Activated T-helper 1 cell treated with Interleukin-2 at 50 U/mL for 16 hours (primary cell): ENCODE data around the gene RSPH10B.
"Not testable (repeated sequence)": the region's sequence is repeated elsewhere in the genome, so short reads cannot be mapped to it uniquely, and the experiment has no call there.

Experiments
- DNase-seq: peaks from one replicate; pipeline ENCODE4 v3.0.0-alpha.2; 2020; ENCODE audit warnings: low read depth

The RSPH10B gene

DNA sequence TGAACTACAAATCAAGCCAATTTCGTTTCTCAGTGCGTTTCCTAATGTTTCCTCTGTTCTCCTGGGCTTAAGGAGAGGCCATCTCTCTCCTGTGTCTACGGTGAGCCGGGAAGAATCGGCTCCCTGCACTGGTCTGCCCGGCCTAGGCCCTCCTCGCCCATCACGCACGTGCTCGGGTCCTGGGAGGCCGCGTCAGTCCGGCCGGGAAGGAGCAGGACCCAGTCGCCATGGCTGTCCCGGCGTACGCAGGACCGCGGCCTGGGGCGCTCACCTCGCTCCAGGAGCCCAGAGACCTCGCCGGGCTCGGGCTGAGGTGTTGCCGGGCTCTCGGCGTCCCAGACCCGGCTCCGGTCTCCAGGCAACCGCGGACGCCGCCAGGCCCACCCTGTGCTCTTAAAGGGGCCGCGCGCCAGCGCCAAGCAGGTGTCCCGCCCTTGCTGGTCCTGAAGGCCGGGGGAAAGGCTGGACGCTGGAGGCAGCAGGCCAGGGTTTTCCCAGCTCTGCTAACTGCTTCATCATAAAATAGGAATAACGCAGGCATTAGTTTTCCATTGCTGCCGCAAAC, at the start of gene RSPH10B:
RSPH10B (minus strand) TSS at position 343 of the 565 bp plus-strand sequence. CDS start 3,573 bp downstream, outside the sequence.
- DNase-seq: not testable (repeated sequence)

DNA sequence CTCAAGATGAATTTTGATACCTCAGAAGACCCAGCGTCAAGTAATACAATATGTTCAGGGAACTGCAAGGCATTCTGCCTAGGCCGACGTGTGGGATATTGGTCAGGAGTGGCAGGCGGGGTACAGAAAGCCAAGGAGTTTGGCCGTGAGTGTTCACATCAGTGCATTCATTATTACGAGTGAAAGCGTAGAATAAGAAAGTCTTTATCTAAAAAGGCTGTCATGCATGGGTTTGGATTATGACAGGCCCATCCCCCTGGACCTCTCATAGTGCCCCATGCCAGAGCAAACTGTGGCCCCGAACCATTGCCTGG, 46.1 kb upstream of the RSPH10B start:
- DNase-seq: no peak

GRCh38 chr7:6015917-6016652, 45.6 kb upstream of the RSPH10B start:
- no peak for DNase-seq

DNA sequence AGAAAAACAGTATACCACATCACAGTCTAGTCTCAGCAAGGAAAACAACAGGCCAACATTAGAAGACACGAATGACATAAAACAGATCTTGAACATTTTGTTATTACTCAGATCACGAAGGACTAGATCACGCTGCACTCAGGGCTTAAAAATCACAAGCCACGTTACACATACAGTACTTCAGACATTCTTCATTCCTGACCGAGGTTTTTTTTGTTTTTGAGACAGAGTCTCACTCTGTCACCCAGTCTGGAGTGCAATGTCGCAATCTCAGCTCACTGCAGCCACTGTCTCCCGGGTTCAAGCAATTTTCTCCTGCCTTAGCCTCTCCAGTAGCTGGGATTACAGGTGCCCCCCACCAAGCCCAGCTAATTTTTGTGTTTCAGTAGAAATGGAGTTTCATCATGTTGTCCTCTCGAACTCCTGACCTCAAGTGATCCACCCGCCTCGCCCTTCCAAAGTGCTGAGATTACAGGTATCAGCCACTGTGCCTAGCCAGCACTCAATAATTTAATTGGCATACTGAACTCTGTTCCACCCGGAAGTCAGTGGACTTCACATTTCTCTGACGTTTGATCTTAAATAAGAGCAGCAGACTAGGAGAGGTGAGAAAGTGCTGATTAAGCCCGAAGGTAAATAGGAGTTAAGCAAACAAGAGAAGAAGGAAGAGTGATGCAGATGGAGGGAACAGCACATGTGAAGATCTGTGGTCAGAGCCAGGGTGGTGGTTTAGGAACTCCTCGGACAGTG, 42.0 kb upstream of the RSPH10B start:
- no peak for DNase-seq

- DNase-seq: no peak
Measured at GRCh38 chr7:6011541-6011940, 41.1 kb upstream of the RSPH10B start.

DNA sequence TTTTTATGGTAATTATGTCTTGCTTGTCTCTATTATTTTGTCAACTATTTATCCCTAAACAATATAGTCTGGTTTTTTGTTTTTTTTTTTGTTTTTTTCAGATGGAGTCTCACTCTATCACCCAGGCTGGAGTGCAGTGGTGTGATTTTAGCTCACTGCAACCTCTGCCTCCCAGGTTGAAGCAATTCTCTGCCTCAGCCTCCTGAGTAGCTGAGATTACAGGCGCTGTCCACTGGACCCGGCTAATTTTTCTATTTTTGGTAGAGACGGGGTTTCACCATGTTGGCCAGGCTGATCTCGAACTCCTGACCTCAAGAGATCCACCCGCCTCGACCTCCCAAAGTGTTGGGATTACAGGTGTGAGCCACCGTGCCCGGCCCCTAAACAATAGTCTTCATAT, 39.9 kb upstream of the RSPH10B start:
- DNase-seq: not testable (repeated sequence)

DNA sequence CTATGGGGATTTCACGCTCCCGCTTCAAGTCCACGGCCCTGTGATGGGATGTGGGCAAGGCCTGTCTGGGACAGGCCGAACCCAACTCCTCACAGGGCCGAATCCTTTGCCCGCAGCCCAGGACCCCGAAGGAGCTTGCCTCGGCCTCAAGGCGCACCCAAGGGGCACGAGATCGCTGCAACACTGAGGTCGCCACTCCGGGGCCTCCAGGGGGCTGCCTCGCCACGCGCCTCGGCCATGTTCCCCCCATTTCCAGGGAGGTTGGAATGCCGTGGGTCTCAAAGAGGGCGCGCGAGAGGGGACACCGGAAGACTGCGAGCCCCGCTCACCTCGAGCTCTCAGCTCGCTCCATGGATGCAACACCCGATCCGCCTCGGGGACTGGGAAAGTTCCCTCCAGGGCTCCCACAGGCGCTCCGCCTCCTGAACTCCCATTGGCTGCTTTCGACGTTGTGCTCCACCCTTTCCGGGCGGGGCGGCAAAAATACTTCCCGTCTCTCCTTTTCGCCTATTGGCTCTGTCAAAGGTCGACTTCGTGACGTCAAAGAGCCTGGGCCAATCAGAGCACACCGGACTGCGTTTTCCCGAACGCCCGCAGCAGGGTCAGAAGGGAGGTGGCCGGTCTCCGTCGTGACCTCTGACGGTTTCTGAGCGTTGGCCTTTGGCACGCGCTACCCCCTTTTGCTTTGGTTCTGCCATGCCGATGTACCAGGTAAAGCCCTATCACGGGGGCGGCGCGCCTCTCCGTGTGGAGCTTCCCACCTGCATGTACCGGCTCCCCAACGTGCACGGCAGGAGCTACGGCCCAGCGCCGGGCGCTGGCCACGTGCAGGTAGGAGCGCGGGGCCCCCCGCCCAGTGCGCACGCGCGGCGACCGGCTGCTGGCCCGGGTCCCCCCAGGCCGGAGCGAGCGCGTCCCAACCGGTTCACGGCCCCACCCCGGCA, 38.5 kb upstream of the RSPH10B start, which contains the start of the genes AIMP2 and PMS2:
AIMP2 (plus strand) TSS at position 605 of the 944 bp plus-strand sequence; CDS start at position 697, 92 bp downstream.
PMS2 (minus strand) TSS at position 382 of the 944 bp plus-strand sequence; CDS start at position 352, 30 bp downstream.
- peak; percentile 90 for DNase-seq

- DNase-seq: not testable (repeated sequence)
Measured at GRCh38 chr7:6007835-6008590, 37.5 kb upstream of the RSPH10B start.

DNA sequence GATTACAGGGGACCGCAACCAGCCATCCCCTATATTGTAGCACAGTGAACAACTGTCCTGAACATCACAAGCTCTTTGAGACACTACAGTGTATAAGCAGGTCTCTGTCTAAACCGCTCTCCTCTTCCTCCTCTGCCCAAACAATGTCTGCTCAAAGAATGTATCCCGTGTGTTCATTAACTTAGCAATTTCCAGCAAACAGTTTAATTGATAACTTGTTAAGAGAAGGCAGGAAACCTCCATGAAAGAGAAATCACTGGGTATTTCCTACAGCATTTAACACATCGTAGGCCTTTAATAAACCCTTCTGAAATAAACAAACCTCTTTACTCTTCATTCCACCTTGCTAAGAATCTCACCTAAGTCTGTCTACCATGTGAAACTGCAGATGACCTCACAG, 36.9 kb upstream of the RSPH10B start:
- DNase-seq: no peak

DNA sequence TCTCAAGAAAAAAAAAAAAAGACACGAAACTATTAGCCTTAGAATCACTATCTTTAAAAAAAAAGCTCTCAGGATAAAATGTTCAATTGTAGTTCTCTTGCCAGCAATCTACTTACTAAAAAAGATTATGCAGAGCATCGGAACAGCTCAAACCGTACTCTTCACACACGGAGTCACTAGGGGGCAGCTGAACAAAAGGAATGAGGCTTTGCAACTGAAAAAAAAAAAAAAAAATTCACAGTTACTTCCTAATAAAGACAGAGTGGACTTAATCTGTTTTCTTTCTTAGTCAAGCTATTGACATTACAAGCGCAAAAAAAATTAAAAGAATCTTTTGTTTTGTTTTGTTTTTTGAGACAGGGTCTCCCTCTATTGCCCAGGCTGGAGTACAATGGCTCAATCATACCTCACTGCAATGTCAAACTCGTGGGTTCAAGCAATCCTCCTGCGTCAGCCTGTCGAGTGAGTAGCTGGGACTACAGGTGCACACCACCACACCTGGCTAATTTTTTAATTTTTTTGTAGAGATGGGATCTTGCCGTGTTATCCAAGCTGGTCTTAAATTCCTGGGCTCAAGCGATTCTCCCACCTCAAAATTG, 26.8 kb upstream of the RSPH10B start:
- no peak for DNase-seq

DNA sequence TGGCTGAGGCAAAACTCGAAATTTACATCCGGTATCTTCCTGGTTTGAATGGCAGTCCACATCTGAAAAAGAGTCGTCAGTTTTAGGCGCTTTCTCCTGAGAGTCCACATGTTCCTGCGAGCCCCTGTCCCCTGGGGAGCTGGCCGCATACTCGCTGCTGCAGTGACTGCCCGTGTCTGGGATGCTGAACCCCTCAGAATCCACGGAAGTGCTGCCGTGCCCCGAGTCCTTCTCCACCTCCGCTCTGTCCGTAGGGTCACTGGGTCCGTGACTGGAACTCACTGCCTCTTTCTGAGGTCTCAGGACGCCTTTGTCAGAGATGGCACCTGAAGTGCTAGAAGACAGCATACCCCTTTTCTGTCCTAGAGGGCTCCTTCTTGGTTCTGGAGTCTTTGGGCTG, 16.6 kb upstream of the RSPH10B start:
- DNase-seq: not testable (repeated sequence)

GRCh38 chr7:5979680-5980314, 9.3 kb upstream of the RSPH10B start:
- not testable (repeated sequence) for DNase-seq

GRCh38 chr7:5973580-5973979, 3.1 kb upstream of the RSPH10B start:
- DNase-seq: not testable (repeated sequence)

- not testable (repeated sequence) for DNase-seq
Measured at GRCh38 chr7:5963810-5964209, 6.7 kb downstream of the RSPH10B start.

GRCh38 chr7:5963205-5963604, 7.3 kb downstream of the RSPH10B start:
- DNase-seq: not testable (repeated sequence)

GRCh38 chr7:5934945-5935450, 35.5 kb downstream of the RSPH10B start:
- DNase-seq: not testable (repeated sequence)

GRCh38 chr7:5931905-5932644, 38.4 kb downstream of the RSPH10B start:
- not testable (repeated sequence) for DNase-seq

DNA sequence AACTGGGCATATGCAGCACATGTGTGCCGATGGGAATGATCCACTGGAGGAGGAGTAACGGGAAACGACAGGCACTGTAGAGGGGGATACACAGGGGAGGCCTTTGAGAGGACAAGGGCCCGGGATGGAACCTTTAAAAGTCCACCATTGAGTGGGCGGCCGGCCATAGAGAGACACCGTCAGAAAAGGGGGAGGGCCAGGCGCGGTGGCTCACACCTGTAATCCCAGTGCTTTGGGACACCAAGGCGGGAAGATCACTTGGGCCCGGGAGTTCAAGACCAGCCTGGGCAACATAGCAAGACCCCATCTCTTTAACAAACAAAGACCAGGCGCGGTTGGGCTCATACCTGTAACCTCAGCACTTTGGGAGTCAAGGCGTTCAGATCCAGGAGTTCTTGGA, 39.2 kb downstream of the RSPH10B start:
- DNase-seq: not testable (repeated sequence)

DNA sequence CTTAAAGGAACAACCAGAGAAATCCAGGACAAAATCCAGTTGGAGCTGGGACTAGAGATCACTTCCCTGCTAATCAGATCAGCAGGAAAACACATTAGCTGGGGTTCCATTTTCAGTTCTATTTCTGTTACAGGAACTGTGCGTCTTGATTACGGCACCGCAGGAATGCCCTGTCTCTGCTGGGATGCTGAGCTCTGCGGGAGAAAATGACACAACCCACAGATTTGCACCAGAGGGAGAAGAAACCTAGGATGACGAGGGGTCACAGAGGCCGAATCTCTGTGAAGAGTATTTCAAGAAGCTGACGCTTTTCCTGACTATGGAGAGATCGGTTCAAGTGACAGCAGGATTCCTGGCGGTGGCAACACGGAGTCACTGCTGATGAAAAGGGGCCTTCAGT, 40.2 kb downstream of the RSPH10B start:
- not testable (repeated sequence) for DNase-seq
